NCI-H510A (cell line): ENCODE results near the gene LSR.
A peak's percentile ranks its signal among the peaks of the same experiment; 100 is the strongest.

Source experiments
- DNase-seq: peaks from one replicate; lab custom pipeline; 2025; lab: John Stamatoyannopoulos, UW

LSR gene

DNA sequence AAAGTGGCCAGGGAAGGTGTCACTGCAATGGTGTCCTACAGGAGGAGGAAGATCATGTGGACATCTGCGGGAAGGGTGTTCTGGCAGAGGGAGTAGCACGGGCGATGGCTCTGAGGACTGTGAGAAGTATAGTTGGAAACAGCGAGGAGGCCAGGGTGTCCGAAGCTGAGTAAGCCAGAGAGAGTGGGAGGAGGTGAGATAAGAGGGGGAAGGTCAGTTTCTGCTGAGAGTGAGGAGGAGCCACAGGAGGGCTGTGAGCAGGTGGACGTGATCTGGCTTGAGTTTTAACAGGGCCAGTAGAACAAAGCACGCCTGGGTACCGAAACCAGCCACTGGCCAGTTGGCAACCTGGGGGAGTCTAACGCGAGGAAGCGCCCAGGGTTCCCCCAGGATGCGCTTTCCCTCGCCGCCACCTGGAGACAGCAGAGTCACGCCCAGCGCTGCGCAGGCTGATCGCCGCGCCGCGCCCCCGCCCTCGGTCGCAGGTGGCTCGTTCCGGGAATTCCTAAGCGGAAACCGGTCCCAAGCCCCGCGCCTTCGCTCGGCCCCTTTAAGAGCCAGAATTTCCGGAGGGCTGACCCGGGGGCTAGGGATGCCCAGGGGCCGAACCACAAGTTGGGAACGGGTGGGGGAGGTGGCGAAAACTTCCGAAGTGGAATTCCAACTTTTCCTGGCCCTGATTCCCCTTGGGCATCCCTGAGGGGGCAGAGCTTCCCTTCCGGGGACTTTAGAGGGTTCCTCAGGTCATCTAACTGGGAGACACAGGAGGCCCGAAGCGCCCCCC lies 1.1 kb upstream of the LSR start:
- DNase-seq, result peak; percentile 87

DNA sequence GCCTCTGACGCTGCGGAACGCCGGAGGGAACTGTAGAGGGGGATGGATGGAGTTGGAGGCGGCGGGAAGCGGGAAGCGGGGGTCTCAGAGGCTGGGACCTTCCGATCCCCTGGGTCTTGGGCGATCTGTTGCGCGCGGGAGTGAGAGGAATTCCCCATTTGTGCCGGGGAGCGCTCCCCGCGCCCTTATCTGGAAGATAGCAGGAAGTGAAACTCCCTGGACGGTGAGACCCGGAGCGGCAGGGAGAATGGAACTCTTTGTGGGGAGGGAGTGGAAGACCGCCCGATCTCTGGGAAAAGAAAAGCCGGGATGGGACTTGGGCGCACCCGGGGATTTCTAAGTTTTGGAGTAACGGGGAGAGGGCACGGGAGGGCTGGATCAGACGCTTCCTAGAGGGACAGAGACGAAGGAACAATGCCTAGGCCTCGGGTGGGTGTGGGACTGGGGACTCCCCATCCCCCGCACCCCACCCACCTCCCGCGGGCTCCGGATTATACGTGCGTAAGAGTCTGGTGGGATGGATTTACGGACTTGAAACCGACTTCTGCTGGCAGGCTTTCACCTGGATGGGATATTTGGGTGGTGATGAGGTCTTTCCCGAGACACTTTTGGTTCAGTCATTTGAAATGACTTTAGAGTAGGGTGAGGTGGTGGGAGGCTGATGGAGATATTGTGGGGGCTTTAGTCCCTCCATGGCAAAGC lies 495 bp downstream of the LSR start:
- no peak for DNase-seq

DNA sequence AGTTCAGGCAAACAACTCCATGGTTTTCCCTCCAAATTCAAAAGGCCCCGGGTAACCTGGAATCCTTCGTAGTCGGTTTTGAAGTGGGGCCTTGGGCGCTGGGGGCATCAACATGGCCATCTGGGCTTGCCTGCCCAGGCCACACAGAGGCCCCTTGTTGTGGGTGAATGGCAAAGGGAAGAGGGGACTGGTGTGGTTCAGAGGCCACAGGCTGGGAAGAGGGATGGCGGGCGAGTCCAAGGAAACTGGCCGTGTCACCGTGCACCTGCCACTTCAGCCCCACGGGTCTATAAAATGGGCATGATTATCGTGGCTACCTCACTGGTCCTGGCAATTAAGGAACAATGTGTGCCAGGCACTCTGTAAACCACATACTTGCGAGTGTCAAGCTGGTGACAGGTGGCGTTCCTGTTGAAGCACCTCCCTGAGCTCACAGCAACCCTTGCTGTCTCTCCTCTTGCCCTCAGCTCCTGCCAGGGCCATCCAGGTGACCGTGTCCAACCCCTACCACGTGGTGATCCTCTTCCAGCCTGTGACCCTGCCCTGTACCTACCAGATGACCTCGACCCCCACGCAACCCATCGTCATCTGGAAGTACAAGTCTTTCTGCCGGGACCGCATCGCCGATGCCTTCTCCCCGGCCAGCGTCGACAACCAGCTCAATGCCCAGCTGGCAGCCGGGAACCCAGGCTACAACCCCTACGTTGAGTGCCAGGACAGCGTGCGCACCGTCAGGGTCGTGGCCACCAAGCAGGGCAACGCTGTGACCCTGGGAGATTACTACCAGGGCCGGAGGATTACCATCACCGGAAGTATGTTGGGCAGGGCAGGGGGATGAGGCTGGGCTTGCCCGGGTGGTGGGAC lies 1.3 kb downstream of the LSR start:
- DNase-seq, result no peak

DNA sequence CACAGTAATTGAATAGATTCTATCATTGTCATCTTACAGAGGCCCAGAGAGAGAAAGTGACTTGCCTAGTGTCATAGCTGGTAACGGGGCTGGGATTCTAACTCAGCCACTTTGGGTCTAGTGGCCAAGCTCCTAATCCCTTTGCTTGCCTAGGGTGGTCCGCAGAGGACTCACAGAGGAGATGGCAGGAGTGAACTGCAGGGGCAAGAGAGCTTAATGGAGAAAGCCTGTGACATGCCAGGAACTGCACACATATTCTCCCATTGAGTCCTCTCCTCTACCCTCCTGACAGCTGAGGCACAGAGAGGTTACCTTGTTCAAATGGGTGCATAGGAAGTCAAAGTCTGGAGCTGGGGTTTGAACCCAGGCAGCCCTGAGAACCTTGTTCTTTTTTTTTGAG lies 2.7 kb downstream of the LSR start:
- DNase-seq, result no peak

DNA sequence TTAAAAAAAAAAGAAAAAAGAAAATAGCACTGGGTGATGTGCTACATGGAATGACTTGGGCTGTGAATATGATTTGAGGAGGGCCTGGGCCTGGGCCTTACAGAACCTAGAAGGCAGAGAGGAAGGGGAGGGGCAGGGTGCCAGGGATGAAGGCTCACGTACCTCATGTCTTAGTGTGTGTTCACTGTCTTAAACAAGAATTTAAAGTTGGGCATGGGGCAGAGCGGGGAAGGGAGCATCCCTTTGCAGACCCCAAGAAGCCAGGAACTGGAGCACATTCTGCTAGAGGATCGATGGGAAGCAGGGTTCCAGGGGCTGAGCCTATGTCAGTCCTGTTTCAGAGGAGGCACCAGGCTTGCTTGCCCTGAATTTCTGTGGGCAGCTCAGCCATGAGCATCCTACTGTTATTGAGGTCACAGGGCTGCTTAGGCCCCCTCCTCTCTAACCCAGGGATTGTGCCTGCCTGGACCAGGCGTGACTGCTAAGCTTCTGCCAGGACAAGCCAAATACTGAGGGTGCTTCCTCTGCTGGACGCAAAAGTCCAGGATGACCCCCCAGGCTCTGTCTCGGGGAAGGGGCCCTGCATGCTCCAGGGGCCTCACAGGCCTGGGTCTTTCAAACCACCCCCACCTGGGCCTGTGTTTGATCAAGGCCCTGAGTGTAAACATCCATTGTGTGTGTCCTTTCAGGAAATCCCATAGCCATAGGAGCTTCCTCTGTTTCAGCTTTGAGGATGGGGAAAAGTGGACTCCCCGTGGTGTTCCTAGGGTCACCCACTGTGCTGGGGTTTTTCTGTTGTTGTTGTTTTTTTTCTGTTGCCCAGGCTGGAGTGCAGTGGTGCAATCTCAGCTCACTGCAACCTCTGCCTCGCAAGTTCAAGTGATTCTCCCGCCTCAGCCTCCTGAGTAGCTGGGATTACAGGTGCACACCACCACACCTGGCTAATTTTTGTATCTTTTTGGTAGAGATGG lies 4.8 kb downstream of the LSR start:
- no peak for DNase-seq

DNA sequence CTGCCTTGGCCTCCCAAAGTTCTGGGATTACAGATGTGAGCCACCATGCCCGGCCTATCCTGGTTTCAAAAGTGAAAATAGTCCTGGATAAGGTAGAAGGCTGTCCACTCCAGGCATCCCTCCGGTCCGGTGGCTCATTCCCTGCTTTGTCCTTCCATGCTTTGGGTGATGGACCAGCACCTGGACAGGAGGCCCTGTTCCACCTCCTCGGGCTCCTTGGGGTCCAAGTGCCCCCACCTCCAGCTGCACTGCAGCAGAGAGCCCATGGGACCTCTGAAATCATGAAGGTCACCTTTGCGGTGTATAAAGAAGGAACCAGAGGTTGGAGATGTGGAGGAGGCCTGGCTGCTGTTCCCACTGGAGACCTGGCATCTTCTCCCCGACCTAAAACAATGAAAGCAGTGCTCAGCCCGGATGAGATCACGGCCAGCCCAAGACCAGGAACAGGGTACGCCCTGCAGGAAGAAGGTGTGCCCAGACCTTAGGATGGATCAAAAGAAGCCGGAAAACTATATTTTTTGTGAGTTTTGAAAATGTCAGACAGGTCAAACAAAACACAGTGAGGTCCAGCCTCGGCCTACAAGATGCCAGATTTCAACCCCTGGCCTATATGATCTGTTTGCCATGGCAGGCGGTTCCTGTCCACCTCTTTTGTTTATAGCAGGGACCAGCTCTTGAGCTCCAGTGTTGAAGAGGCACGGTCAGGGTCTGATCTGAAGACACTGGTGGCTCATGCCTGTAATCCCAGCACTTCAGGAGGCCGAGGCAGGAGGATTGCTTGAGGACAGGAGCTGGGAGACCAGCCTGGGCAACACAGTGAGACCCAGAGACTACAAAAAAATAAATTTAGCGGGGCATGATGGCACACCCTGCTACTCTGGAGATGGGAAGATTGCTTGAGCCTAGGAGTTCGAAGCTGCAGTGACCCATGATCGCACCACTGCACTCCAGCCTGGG lies 5.8 kb downstream of the LSR start:
- DNase-seq, result no peak

DNA sequence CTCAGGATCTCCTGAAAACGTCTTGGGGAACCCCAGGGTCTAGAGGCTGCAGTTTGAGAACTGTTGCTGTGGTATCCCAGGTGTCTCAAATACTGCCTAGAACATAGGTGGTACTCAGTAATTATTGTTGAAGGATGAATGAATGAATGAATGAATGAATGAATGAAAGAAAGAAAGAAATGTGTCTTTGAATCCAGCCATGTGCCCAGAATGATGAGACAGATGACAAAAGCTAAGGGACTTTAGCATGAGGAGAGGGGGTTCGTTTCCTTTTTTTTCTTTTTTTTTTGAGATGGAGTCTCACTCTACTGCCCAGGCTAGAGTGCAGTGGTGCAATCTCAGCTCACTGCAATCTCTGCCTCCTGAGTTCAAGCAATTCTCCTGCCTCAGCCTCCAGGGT lies 7.8 kb downstream of the LSR start:
- DNase-seq, result no peak

DNA sequence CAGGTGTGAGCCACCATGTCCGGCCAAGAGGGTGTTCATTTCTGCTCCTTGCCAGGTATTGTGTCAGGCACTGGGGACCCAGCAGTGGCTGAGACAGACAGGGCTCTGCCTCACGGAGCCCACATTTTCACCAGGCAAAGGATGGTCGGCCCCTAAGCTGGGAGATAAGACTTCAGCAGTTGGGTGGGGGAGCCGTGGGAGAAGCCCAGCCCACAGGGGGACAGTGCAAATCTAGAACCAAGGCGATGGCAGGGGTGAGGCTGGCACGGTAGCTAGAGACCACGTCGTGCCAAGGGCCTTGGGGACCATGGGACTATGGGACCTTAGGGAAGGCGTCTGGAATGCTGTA lies 8.3 kb downstream of the LSR start:
- DNase-seq, result no peak

DNA sequence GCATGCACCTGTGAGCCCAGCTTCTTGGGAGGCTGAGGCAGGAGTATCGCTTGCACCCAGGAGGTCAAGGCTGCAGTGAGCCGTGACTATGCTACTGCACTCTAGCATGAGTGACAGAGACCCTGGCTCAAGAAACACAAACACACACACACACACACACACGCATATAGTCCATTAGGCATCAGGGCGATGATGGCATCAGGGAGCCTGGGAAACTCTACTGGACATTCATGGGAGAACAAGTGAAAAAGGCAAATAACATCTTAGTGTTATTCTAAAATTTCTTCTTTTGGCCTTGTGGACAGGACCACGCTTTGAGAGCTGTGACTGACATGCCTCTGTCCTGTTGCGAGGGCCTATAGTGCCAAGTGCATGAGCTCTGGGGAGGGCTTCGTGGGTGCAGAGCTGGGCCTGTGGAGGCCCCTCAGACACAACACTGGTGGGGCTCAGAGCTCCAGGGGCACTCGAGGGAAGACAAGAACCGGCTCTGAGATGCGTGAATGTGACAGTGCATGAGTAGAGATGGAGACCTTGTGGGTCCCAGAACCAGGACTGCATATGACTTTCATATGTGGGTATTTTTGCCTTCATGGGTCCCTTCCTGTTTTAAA lies 12.0 kb downstream of the LSR start:
- no peak for DNase-seq

DNA sequence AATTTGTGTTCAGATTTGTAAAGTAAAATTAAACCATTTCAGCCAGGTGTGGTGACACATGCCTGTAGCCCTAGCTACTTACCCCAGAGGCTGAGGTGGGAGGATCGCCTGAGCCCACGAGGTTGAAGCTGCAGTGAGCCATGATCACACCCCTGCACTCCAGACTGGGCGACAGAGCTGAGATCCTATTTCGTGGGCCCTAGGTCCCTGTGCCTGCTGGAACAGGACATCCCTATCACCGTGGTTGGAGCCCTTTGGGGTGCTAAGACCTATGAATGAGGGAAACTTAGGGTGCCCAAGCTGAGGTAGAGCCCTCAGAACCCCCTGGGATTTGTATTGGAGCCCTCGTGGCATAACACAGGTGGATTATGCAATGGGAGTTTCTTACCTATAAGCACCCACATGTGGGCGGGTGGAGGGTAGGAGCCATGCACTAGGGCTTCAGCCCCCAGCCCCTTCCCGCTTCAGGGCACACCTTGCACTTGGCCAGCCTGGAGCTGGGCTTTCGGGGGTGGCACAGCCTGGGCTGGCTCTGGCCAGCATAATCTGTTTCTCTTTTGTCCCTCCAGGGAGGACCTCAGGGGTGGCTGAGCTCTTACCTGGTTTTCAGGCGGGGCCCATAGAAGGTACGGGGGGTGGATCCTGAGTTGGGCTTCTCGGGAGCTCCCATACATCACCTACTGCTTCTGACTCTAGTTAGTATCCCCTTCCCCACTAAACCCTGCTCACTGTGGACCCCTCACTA lies 12.7 kb downstream of the LSR start:
- no peak for DNase-seq

DNA sequence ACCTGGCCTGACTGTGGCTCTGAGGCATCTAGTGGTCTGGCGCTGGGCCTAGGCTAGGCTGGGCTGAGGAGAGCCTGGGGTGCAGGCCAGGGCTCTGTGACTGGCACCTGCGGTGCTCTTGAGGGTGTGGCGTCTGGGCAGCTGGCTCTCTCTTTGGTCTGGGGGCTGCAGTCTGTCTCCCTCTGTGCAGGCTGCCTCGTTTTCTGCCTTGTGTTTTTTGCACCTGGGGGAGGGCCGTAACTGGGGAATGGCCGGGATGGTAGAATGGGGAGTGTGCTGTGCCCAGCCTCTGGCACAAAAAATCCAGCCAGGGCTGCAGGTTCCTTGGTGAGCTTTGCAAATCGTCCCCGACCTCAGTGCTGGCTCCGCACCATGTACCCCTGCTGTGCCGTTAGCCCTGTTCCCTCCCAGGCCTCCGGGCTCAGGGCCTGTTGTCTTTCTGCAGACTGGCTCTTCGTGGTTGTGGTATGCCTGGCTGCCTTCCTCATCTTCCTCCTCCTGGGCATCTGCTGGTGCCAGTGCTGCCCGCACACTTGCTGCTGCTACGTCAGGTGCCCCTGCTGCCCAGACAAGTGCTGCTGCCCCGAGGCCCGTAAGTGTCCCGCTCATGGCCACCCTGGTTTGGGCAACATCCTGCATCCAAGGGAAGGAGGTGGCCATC lies 13.4 kb downstream of the LSR start:
- DNase-seq, result no peak

DNA sequence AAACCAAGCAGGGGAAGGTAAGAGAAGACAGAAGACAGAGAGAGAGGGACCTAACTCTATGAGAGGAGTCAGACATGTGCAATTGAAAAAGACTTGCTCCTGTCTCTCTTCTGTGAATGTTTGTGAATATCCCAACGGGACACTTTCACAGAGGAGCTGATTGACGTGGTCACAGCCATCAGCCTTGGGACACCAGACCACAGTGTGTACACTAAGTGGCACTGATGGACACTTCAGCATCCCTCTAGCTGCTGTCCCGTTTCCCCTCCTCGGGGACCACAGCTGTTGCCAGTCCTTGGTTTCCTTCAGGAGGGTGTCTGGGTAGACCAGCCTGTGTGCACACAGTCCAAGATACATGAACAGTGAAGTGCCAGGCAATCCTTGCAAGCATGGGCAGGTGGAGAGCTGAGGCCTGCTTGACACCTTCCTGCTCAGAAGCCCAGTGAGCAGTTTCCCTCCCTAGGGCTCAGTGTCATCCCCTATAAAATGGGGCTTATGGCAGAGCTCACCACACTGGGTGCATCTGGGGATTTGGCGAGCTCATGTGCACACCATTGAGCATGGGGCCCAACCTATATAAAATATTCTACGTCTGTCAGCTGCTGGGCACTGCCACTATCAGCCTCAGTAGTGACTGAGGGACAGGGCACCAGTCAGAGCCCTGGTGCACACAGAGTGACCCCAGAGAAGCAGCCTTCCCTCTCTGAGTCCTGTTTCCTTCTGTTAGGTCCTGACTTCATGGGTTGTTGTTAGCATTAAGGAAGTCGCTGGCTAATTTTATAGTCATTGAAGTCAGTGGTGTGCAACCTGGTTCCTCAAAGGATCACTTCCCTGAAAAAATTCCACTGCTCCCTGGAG lies 15.7 kb downstream of the LSR start:
- no peak for DNase-seq

DNA sequence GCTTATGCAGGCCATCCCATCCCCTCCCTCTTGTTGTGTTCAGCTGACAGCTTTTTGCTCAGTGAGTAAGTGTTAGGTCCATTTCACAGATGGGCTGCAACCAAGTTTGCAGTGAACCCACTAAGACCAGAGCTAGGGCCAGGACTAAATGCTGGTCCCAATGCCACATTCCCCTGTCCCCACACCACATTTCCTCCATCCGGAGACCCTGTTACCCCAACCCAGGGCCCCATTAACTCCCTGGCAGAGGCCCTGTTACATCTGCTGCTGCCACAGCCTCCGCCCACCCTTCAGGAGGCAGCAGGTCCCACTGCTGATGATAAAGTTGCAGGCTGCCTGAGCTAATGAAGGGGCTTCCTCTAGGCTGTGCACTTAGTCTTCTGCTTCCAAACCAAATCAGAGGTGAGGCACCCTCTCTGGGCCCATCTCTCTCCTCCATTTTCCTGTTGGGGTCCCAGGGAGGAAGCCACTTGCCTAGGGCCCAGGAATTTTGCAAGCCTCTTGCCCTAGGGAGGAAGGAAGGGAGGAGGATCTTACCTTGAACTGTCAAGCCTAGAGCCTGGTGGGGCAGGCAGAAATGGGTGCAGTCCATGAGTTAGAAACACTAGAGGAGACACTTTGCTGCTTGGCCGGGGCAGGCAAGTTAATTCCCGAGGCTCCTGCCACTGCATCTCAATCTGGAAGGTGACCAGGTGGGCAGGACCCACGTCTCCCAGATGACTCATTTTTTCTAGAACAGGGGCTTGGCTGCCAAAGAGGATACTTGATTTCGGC lies 16.5 kb downstream of the LSR start:
- no peak for DNase-seq

DNA sequence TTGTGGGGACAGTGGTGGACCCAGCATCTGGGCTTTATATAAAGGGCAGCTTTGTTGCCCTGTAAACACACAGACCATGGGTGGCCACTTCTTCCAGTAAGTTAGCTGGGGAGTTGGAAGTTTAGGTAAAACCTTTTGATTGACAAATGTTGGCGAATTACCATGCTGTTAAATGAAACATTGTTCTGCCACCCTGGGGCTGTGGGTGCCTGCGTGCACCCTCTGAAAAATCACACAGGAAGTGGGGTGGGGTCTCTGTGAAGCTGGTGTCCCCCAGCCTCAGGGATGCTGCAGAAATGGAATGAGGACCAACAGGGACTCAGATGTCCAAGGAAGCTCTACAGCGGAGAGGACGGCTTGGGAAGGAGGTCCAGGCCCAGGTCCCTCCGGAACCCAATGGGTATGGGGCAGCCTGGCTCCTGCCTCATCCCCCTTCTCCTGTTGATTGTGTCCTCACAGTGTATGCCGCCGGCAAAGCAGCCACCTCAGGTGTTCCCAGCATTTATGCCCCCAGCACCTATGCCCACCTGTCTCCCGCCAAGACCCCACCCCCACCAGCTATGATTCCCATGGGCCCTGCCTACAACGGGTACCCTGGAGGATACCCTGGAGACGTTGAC lies 17.2 kb downstream of the LSR start:
- no peak for DNase-seq

DNA sequence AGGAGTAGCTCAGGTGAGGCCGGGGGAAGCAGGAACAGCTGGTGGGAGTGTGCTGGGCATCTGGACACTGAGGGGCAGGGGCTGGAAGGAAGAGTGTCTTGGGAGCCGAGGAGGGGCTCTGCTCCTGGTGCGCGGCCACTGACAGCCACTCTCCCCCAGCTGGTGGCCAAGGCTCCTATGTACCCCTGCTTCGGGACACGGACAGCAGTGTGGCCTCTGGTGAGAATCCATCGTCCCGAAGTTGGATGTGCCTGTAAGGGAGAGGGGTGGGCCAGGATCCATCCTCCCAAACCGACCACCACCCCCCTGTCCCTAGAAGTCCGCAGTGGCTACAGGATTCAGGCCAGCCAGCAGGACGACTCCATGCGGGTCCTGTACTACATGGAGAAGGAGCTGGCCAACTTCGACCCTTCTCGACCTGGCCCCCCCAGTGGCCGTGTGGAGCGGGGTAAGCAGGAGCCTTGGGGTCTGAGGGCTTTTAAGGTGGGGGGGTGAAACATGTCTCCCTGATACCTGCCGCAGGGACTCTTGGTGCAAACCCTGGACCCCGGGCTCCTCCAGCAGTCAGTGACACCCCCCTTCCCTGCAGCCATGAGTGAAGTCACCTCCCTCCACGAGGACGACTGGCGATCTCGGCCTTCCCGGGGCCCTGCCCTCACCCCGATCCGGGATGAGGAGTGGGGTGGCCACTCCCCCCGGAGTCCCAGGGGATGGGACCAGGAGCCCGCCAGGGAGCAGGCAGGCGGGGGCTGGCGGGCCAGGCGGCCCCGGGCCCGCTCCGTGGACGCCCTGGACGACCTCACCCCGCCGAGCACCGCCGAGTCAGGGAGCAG lies 17.9 kb downstream of the LSR start:
- DNase-seq, result no peak

DNA sequence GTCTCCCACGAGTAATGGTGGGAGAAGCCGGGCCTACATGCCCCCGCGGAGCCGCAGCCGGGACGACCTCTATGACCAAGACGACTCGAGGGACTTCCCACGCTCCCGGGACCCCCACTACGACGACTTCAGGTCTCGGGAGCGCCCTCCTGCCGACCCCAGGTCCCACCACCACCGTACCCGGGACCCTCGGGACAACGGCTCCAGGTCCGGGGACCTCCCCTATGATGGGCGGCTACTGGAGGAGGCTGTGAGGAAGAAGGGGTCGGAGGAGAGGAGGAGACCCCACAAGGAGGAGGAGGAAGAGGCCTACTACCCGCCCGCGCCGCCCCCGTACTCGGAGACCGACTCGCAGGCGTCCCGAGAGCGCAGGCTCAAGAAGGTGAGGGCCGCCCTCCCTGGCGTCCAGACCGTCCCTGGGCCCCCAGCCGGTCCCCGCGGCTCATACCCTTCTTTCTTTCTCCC lies 18.6 kb downstream of the LSR start:
- no peak for DNase-seq
